Activated CD8-positive, alpha-beta memory T cell treated with anti-CD3 and anti-CD28 coated beads for 48 hours (primary cell): ENCODE results near the gene DNAH17.
A peak's percentile ranks its signal among the peaks of the same experiment; 100 is the strongest.

Experiments used
- DNase-seq, 3 experiments: peaks; one replicate each; pipeline ENCODE4 v3.0.0-alpha.2; 2020; ENCODE audit warnings: low read depth in 2 of 3, low spot score in 2 of 3

The DNAH17 gene

GRCh38 chr17:78399693-78400144 lies 177.5 kb downstream of the DNAH17 start:
- no peak for DNase-seq

- no peak for DNase-seq
These were observed 178.0 kb downstream of the DNAH17 start for GRCh38 chr17:78399028-78399692.

GRCh38 chr17:78398390-78398789 lies 178.8 kb downstream of the DNAH17 start:
- no peak for DNase-seq

- no peak for DNase-seq
These were observed 179.5 kb downstream of the DNAH17 start for GRCh38 chr17:78397681-78398101.

- no peak for DNase-seq
These were observed 180.5 kb downstream of the DNAH17 start for GRCh38 chr17:78396441-78397337.

- no peak for DNase-seq
These were observed 182.0 kb downstream of the DNAH17 start for GRCh38 chr17:78395155-78395554.

- DNase-seq: no peak
These were observed 183.0 kb downstream of the DNAH17 start for GRCh38 chr17:78394209-78394608.

GRCh38 chr17:78393575-78393974 lies 183.6 kb downstream of the DNAH17 start:
- DNase-seq: no peak

- no peak for DNase-seq
These were observed 184.9 kb downstream of the DNAH17 start for GRCh38 chr17:78392295-78392694.

- DNase-seq: no peak
These were observed 185.4 kb downstream of the DNAH17 start for GRCh38 chr17:78391843-78392242.

- no peak for DNase-seq
These were observed 186.2 kb downstream of the DNAH17 start for GRCh38 chr17:78391051-78391431.

GRCh38 chr17:78390241-78391050 lies 186.8 kb downstream of the DNAH17 start:
- no peak for DNase-seq

GRCh38 chr17:78387977-78388941 lies 188.9 kb downstream of the DNAH17 start:
- no peak for DNase-seq

- no peak for DNase-seq
These were observed 192.6 kb downstream of the DNAH17 start for GRCh38 chr17:78384479-78385175.

GRCh38 chr17:78383725-78384471 lies 193.3 kb downstream of the DNAH17 start:
- DNase-seq: peak in 1 of 3 experiments; percentile 34

- no peak for DNase-seq
These were observed 195.5 kb downstream of the DNAH17 start for GRCh38 chr17:78381601-78382232.

- DNase-seq: no peak
These were observed 196.8 kb downstream of the DNAH17 start for GRCh38 chr17:78380370-78380769.

- no peak for DNase-seq
These were observed 198.1 kb downstream of the DNAH17 start for GRCh38 chr17:78379131-78379491.
